ENCODE data around the gene VPS25.

VPS25 gene

GRCh38 chr17:42796066-42796758 is 23.0 kb downstream of the VPS25 start:
- H3K4me1 ChIP-seq (ENCODE audit: control insufficient read depth, insufficient read depth, low read length, poor library complexity, severe bottlenecking): peaks cover 5% of the 10 kb centered on the region
- H3K4me3 ChIP-seq (ENCODE audit: extremely low read depth, insufficient read depth, low read length, poor library complexity, severe bottlenecking): no peak overlapping the region
- 96 to 100% methylated on average over 15 to 17 of the region's 18 CpGs for WGBS, 2 experiments (ENCODE audit: insufficient coverage in 2 of 2)
- peaks cover 28% of the 10 kb centered on the region for H3K36me3 ChIP-seq (ENCODE audit: control insufficient read depth, insufficient read depth, low read length)
- no peaks in the 10 kb centered on the region for H3K9me3 ChIP-seq (ENCODE audit: control insufficient read depth, low read length)
- H3K27ac ChIP-seq (ENCODE audit: low read depth, low read length, severe bottlenecking): no peak overlapping the region

DNA sequence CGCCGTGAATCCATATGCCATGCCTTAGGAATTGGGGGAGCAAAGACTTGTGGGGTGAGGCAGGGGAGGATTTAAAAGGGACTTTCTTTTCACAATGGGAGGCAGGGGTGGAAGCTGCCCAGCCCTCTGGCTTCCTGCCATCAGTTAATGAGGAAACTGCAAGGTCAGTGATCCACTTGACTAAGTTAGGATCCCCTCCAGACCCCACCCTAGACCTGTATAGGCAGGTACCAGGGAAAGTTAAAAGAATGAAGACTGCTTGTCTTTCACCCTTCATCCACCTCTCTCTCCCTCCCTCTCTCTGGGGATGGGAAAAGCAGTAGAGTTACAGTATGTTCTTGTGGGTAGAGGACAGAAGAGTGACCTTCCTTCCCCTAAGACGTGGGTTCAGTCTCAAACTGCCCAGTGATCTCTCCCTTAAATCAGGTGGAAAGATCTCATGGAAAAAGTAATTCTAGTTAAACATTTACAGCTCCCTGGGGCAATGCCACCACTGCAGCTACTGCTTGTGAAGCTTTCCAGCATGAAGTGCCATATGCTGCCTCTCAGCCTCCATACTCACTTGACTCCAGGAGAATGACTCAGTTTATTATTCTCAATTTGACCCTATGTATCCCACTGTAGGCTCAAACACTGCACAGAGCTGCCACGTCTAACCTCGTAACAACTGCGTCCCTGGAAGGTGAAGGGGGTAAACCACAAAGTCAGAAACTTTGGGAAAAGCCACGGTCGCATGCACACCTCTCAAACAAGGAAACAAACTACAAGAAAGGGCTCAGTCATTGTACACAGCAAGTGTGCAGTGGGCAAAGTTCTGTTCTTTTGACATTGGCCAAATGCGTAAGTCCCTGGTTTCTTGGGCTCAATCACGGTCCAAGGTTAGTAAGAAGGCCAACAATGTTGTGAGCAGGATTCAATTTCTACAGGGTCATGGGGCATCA is 24.1 kb downstream of the VPS25 start:
- no peaks in the 10 kb centered on the region for H3K9me3 ChIP-seq (ENCODE audit: control insufficient read depth, low read length)
- 89 to 98% methylated on average over 7 to 8 of the region's 10 CpGs for WGBS, 2 experiments (ENCODE audit: insufficient coverage in 2 of 2)
- H3K4me1 ChIP-seq (ENCODE audit: control insufficient read depth, insufficient read depth, low read length, poor library complexity, severe bottlenecking): peaks cover 5% of the 10 kb centered on the region
- H3K27ac ChIP-seq (ENCODE audit: low read depth, low read length, severe bottlenecking): no peak overlapping the region
- peak overlapping the region; percentile 84 for H3K4me3 ChIP-seq (ENCODE audit: extremely low read depth, insufficient read depth, low read length, poor library complexity, severe bottlenecking)
- peaks cover 28% of the 10 kb centered on the region for H3K36me3 ChIP-seq (ENCODE audit: control insufficient read depth, insufficient read depth, low read length)

DNA sequence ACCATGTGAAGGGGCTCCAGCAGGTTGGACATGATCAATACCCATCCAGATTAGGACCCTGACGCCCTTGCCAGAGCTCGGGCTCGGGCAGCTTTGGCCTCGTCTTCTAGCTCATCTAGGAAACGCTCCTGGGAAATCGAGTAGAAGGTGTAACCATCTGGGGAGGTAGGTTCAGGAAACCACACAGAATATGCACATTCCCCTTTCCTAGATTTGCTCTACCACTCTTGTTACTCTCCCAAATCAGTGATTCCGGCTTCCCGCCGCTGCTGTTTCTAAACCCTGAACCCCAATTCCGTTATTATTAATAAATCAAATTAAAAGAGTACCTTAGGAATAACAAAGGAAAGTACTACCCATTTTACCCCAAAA is 24.7 kb downstream of the VPS25 start:
- H3K27ac ChIP-seq (ENCODE audit: low read depth, low read length, severe bottlenecking): no peak overlapping the region

GRCh38 chr17:42798383-42799380 is 25.4 kb downstream of the VPS25 start, which contains the start of the genes CNTD1 and COA3:
TSS of gene CNTD1 (plus strand) at chr17:42798861. CDS start at chr17:42799068, 207 bp downstream.
TSS of gene COA3 (minus strand) at chr17:42798704. CDS start at chr17:42798681, 23 bp downstream.
- Histone ChIP-seq H3K36me3 (ENCODE audit: control insufficient read depth, insufficient read depth, low read length) (peaks cover 28% of the 10 kb centered on the region), H3K27ac (ENCODE audit: low read depth, low read length, severe bottlenecking) (no peak within 1 kb of the TSS)

More for the DNA sequence above, 24.7 kb downstream of the VPS25 start:
- Histone ChIP-seq H3K4me1 (ENCODE audit: control insufficient read depth, insufficient read depth, low read length, poor library complexity, severe bottlenecking) (peaks cover 5% of the 10 kb centered on the region), H3K9me3 (ENCODE audit: control insufficient read depth, low read length) (no peaks in the 10 kb centered on the region), H3K4me3 (ENCODE audit: extremely low read depth, insufficient read depth, low read length, poor library complexity, severe bottlenecking) (peak overlapping the region; percentile 84), H3K36me3 (ENCODE audit: control insufficient read depth, insufficient read depth, low read length) (peaks cover 28% of the 10 kb centered on the region)
- WGBS, 2 experiments (ENCODE audit: insufficient coverage in 2 of 2): 66 to 80% methylated on average over 4 of the region's 10 CpGs

GRCh38 chr17:42803074-42803883 is 30.0 kb downstream of the VPS25 start:
- H3K27ac ChIP-seq (ENCODE audit: low read depth, low read length, severe bottlenecking): no peak overlapping the region
- no CpG with 5 or more reads among the region's 2 CpGs for WGBS, 2 experiments (ENCODE audit: insufficient coverage in 2 of 2)
- no peaks in the 10 kb centered on the region for H3K9me3 ChIP-seq (ENCODE audit: control insufficient read depth, low read length)
- H3K4me3 ChIP-seq (ENCODE audit: extremely low read depth, insufficient read depth, low read length, poor library complexity, severe bottlenecking): no peak overlapping the region
- H3K4me1 ChIP-seq (ENCODE audit: control insufficient read depth, insufficient read depth, low read length, poor library complexity, severe bottlenecking): no peaks in the 10 kb centered on the region
- no peaks in the 10 kb centered on the region for H3K36me3 ChIP-seq (ENCODE audit: control insufficient read depth, insufficient read depth, low read length)

More at GRCh38 chr17:42798383-42799380, 25.4 kb downstream of the VPS25 start, which contains the start of the genes CNTD1 and COA3:
- peaks cover 5% of the 10 kb centered on the region for H3K4me1 ChIP-seq (ENCODE audit: control insufficient read depth, insufficient read depth, low read length, poor library complexity, severe bottlenecking)
- 29 to 32% methylated on average over 56 to 65 of the region's 66 CpGs for WGBS, 2 experiments (ENCODE audit: insufficient coverage in 2 of 2)
- no peaks in the 10 kb centered on the region for H3K9me3 ChIP-seq (ENCODE audit: control insufficient read depth, low read length)
- peak within 1 kb of the TSS; percentile 84 for H3K4me3 ChIP-seq (ENCODE audit: extremely low read depth, insufficient read depth, low read length, poor library complexity, severe bottlenecking)

DNA sequence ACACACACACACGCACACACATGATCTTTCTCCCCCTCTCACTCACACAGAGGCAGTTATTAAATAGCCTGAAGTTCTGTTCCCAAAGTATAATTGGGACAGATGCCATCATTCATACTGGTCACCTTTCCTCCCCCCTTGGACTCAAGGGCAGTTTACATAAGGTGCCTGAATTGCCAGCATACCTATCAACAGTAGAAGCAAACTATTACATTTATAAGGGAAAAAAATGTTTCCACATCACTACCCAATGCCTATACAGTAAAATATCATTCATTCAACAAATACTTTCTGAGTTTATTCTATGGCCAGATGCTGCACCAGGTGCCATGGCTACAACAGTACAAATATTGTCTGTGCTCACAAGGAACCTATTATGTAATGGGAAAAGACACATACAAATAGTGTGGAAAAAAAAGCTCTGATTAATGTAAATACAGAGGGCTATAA is 31.7 kb downstream of the VPS25 start:
- no peaks in the 10 kb centered on the region for H3K4me1 ChIP-seq (ENCODE audit: control insufficient read depth, insufficient read depth, low read length, poor library complexity, severe bottlenecking)
- no peak overlapping the region for H3K27ac ChIP-seq (ENCODE audit: low read depth, low read length, severe bottlenecking)
- H3K36me3 ChIP-seq (ENCODE audit: control insufficient read depth, insufficient read depth, low read length): peaks cover 7% of the 10 kb centered on the region
- no peak overlapping the region for H3K4me3 ChIP-seq (ENCODE audit: extremely low read depth, insufficient read depth, low read length, poor library complexity, severe bottlenecking)
- 100% methylated on average over 1 of the region's 1 CpG; no CpG with 5 or more reads in 1 of the 2 experiments for WGBS, 2 experiments (ENCODE audit: insufficient coverage in 2 of 2)
- no peaks in the 10 kb centered on the region for H3K9me3 ChIP-seq (ENCODE audit: control insufficient read depth, low read length)

GRCh38 chr17:42806249-42806648 is 33.0 kb downstream of the VPS25 start:
- Histone ChIP-seq H3K4me1 (ENCODE audit: control insufficient read depth, insufficient read depth, low read length, poor library complexity, severe bottlenecking) (no peaks in the 10 kb centered on the region), H3K27ac (ENCODE audit: low read depth, low read length, severe bottlenecking) (no peak overlapping the region), H3K9me3 (ENCODE audit: control insufficient read depth, low read length) (no peaks in the 10 kb centered on the region), H3K4me3 (ENCODE audit: extremely low read depth, insufficient read depth, low read length, poor library complexity, severe bottlenecking) (no peak overlapping the region), H3K36me3 (ENCODE audit: control insufficient read depth, insufficient read depth, low read length) (peaks cover 15% of the 10 kb centered on the region)
- 100% methylated on average over 1 of the region's 1 CpG for WGBS, 2 experiments (ENCODE audit: insufficient coverage in 2 of 2)

GRCh38 chr17:42809250-42809649 is 36.0 kb downstream of the VPS25 start:
- peaks cover 33% of the 10 kb centered on the region for H3K36me3 ChIP-seq (ENCODE audit: control insufficient read depth, insufficient read depth, low read length)
- H3K4me3 ChIP-seq (ENCODE audit: extremely low read depth, insufficient read depth, low read length, poor library complexity, severe bottlenecking): no peak overlapping the region
- no peak overlapping the region for H3K27ac ChIP-seq (ENCODE audit: low read depth, low read length, severe bottlenecking)
- no peaks in the 10 kb centered on the region for H3K4me1 ChIP-seq (ENCODE audit: control insufficient read depth, insufficient read depth, low read length, poor library complexity, severe bottlenecking)
- H3K9me3 ChIP-seq (ENCODE audit: control insufficient read depth, low read length): no peaks in the 10 kb centered on the region
- 83 to 100% methylated on average over 2 of the region's 3 CpGs for WGBS, 2 experiments (ENCODE audit: insufficient coverage in 2 of 2)

DNA sequence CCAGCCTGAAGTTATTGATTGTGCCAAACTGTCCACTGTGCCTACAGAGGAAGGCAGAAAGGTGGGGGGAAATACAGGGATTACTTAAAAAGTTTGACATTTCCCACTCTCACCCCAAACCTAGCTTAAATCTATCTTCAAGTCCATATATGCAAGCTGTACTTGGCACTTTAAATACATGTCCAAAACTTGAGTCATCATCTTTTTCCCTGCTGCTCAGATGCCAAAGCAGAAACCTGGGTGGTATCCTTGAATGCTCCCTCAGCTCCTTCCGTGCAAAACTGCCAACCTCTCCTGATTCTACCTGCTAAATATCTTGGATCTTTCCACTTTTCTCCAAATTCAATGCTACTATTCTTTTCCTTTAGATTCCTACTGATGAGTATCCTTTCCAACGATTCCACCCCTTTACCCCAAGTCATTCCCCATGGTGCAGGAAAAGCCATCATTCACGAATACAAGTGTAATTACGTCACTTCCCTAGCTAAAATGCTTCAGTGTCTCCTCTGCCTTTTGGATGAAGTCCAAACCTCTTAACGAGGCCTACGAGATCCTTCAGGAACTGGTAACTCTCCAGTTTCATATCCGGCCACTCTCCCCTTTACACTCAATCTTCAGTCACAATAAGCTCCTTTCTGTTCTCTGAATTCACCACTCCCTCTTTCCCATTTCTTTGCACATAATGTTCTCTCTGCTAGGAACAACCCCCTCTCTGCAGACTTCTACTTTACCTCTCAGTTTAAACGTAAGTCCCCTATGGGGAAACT is 41.6 kb downstream of the VPS25 start:
- H3K27ac ChIP-seq (ENCODE audit: low read depth, low read length, severe bottlenecking): no peak overlapping the region
- H3K9me3 ChIP-seq (ENCODE audit: control insufficient read depth, low read length): no peaks in the 10 kb centered on the region
- H3K36me3 ChIP-seq (ENCODE audit: control insufficient read depth, insufficient read depth, low read length): peaks cover 81% of the 10 kb centered on the region
- no peak overlapping the region for H3K4me3 ChIP-seq (ENCODE audit: extremely low read depth, insufficient read depth, low read length, poor library complexity, severe bottlenecking)
- H3K4me1 ChIP-seq (ENCODE audit: control insufficient read depth, insufficient read depth, low read length, poor library complexity, severe bottlenecking): peaks cover 3% of the 10 kb centered on the region
- 94 to 97% methylated on average over 8 of the region's 8 CpGs for WGBS, 2 experiments (ENCODE audit: insufficient coverage in 2 of 2)
